NCI-H446 treated with DMSO at 0.1 percent for 48 hours (cell line): ENCODE measurements around the gene LIN37.

Experiments
- DNase-seq: peaks from one replicate; lab custom pipeline; 2025; lab: John Stamatoyannopoulos, UW

The LIN37 gene

DNA sequence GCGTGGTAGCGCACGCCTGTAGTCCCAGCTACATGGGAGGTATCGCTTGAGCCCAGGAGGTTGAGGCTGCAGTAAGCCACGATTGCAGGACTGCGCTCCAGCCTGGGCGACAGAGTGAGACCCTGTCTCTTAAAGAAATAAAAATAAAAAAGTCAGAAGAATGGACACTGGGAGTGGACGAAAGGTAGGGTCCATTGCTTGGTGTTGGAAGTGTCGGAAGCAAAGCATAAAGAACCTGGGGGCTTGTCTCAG lies 26.6 kb downstream of the LIN37 start:
- DNase-seq, result no peak

GRCh38 chr19:35775298-35776101 lies 27.1 kb downstream of the LIN37 start, which contains the start of gene ARHGAP33:
TSS of gene ARHGAP33 (plus strand) at chr19:35775564. CDS start at chr19:35775659, 95 bp downstream.
- peak; percentile 94 for DNase-seq

GRCh38 chr19:35776102-35776788 lies 27.9 kb downstream of the LIN37 start:
- DNase-seq, result no peak

DNA sequence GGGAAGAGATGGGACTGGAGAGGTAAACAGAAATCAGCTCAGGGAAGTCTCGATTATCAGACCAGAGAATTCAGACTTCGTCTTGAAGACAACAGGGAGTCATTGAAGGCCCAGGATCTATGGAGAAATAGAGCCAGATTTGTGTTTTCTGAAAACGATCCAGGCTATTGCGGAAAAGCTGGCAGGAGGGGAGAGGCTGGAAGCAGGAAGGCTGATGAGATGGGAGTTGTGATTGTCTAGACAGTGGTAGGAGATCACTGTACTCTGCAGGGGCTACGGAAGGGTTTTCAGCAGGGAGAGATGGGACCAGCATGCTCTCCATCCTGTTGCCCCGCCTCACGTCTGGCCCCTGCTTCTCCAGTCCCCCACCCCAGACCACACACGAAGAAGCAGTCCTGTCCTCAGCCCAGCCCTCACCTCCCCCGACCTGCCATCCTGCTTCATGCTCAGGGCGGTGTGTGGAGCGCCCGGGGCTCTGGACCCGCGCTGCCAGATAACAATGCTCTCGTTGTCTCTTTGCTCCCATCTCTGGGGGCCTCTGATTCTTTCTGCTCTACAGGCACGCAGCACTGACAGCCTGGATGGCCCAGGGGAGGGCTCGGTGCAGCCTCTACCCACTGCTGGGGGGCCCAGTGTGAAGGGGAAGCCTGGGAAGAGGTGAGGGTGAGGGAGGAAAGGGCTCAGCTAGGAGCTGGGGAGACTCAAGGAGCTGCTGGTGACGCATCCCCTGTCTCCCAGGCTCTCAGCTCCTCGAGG lies 28.9 kb downstream of the LIN37 start:
- DNase-seq, result no peak

- DNase-seq, result no peak
Measured at GRCh38 chr19:35777961-35778360, 29.6 kb downstream of the LIN37 start.

DNA sequence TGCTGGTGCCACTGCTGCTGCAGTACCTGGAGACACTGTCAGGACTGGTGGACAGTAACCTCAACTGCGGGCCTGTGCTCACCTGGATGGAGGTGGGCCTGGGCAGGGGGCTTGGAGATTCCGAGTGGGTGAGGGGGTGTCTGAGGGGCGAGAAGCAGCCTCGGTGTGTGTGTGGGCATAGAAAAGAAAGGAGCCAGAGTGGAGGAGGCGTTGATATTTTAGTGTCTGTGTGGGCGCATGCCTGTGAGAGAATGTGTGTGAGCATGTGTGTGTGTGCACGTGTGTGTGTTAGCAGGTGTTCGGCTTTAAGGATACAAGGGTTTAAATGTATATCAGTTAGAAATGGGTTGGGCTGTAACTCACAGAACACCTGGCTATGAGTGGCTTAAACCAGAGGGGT lies 30.7 kb downstream of the LIN37 start:
- DNase-seq, result no peak

- no peak for DNase-seq
Measured at GRCh38 chr19:35780058-35780457, 31.7 kb downstream of the LIN37 start.

DNA sequence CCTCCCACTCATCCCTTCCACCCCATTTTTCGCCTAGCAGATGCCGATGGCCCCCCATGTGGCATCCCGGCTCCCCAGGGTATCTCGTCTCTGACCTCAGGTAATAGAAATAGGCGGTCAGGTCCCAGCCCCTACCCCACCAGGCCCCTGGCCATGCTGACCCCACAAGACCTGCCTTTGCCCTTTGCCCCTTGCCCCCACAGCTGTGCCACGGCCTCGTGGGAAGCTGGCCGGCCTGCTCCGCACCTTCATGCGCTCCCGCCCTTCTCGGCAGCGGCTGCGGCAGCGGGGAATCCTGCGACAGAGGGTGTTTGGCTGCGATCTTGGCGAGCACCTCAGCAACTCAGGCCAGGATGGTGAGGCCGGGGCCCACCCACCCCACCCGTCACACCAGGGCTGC lies 32.3 kb downstream of the LIN37 start:
- no peak for DNase-seq

DNA sequence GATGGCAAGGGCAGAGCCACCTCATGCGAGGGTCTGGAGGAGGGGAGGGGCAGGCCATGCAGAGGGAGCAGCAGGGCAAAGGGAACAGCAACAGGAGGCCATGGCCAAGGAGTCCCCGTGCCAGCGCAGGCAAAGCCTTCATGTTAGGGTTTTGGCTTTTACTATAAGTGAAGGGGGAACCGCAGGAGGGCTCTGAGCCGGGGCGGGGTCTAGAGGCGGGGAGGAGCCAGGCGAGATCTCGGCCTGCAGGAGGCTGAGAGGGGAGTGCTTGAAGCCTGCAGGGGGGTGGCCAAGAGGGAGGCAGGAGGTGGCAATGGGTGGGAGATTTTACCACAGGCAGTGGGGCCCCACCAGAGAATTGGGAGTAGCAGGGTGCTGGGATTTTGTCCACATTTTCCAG lies 33.3 kb downstream of the LIN37 start:
- DNase-seq, result no peak

GRCh38 chr19:35782589-35782988 lies 34.2 kb downstream of the LIN37 start:
- DNase-seq, result no peak

GRCh38 chr19:35783469-35784434 lies 35.4 kb downstream of the LIN37 start:
- no peak for DNase-seq

DNA sequence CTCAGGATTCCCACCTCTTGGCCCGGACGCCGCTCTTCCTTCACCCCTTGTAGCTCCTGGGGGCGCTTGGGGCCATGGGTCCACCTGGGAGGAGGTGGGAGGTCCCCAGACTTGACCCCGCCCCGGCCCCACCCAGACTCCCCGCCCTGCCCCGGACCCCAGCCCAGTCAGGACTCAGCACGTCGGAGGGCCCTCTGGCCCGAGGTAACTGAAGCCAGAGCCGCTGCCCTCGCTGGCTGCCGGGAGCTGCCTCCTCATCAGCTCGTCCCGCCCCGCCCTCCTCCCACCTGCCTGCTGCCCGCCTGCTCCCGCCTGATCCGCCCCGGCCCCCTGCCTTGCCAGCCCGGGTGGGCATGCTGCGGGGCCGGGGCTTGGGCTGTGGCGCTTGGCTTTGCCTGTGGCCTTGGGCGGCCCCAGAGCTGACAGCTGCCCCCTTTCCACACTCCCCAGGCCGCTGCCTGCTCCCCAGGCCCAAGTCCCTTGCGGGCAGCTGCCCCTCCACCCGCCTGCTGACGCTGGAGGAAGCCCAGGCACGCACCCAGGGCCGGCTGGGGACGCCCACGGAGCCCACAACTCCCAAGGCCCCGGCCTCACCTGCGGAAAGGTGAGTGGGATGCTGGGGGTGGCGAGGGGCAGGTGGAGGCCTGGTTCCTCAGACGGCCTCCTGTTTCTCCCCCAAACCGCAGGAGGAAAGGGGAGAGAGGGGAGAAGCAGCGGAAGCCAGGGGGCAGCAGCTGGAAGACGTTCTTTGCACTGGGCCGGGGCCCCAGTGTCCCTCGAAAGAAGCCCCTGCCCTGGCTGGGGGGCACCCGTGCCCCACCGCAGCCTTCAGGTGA lies 36.3 kb downstream of the LIN37 start:
- DNase-seq, result no peak

GRCh38 chr19:35785339-35785627 lies 36.9 kb downstream of the LIN37 start:
- no peak for DNase-seq

- DNase-seq, result no peak
Measured at GRCh38 chr19:35786299-35787160, 38.2 kb downstream of the LIN37 start.

DNA sequence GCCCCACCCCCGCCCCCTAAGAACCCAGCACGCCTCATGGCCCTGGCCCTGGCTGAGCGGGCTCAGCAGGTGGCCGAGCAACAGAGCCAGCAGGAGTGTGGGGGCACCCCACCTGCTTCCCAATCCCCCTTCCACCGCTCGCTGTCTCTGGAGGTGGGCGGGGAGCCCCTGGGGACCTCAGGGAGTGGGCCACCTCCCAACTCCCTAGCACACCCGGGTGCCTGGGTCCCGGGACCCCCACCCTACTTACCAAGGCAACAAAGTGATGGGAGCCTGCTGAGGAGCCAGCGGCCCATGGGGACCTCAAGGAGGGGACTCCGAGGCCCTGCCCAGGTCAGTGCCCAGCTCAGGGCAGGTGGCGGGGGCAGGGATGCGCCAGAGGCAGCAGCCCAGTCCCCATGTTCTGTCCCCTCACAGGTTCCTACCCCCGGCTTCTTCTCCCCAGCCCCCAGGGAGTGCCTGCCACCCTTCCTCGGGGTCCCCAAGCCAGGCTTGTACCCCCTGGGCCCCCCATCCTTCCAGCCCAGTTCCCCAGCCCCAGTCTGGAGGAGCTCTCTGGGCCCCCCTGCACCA lies 38.9 kb downstream of the LIN37 start:
- no peak for DNase-seq

- DNase-seq, result no peak
Measured at GRCh38 chr19:35788205-35788960, 40.0 kb downstream of the LIN37 start.

GRCh38 chr19:35789195-35789977 lies 41.0 kb downstream of the LIN37 start:
- DNase-seq, result no peak
